HFF-Myc (cell line): ENCODE results near the gene KRT26.

Experiments used
- DNase-seq: peaks from one replicate; pipeline ENCODE4 v3.0.0-alpha.2; 2011; ENCODE audit warnings: low read depth; ENCODE audit errors: extremely low read depth
- H3K4me3 ChIP-seq: replicated peaks from 2 replicates; pipeline ENCODE4 v1.5.1; 2011; ENCODE audit warnings: low read depth, mild to moderate bottlenecking, control low read depth, low read length
- CTCF ChIP-seq: IDR thresholded peaks from 2 replicates; pipeline ENCODE4 v1.5.1; 2012; ENCODE audit warnings: mild to moderate bottlenecking, low read depth, low read length, control low read depth; ENCODE audit errors: missing control alignments

KRT26 gene

GRCh38 chr17:40722241-40722640 lies 49.8 kb downstream of the KRT26 start:
- H3K4me3 ChIP-seq: no peak overlapping the region
- no peak for DNase-seq
- TF ChIP-seq CTCF: no peak

GRCh38 chr17:40720899-40721298 lies 51.1 kb downstream of the KRT26 start:
- no peak for DNase-seq
- no peak for TF ChIP-seq CTCF
- H3K4me3 ChIP-seq: no peak overlapping the region

- no peak overlapping the region for H3K4me3 ChIP-seq
- no peak for DNase-seq
- no peak for TF ChIP-seq CTCF
Observed at GRCh38 chr17:40718930-40719329, 53.1 kb downstream of the KRT26 start.

DNA sequence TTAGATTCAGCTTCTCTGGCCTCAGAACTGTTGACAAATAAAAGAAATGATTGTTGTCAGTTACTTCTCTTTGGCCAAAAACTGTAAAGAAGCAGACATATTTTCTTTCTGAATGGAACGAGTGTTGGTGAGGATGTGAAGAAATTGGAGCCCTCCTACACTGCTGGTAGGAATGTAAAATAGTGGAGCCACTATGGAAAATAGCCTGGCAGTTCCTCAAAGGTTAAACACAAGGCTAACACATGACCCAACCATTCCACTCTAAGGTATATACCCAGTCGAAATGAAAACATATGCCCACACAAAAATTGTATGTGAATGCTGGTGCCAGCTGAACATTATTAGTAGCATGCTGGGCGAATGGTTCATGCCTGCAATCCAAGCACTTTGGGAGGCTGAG lies 54.2 kb downstream of the KRT26 start:
- TF ChIP-seq CTCF: no peak

More for the DNA sequence above, 54.2 kb downstream of the KRT26 start:
- DNase-seq: no peak
- no peak overlapping the region for H3K4me3 ChIP-seq
